Skeletal muscle satellite cell (primary cell): ENCODE measurements around the gene MTUS2.
"Not testable (repeated sequence)": the region's sequence is repeated elsewhere in the genome, so short reads cannot be mapped to it uniquely, and the experiment has no call there.

Experiments used
- H3K27me3 ChIP-seq: 2 replicates; pipeline ENCODE4 v1.7.0; 2013; ENCODE audit warnings: low read length; ENCODE audit not compliant: control insufficient read depth, insufficient read depth
- H3K36me3 ChIP-seq: 2 replicates; pipeline ENCODE4 v1.7.0; 2013; ENCODE audit warnings: mild to moderate bottlenecking, control low read depth, low read length; ENCODE audit not compliant: insufficient read depth
- H3K4me1 ChIP-seq: 2 replicates; pipeline ENCODE4 v1.7.0; 2013; ENCODE audit warnings: low read length; ENCODE audit not compliant: control insufficient read depth, insufficient read depth
- H3K4me2 ChIP-seq: 2 replicates; pipeline ENCODE4 v1.7.0; 2013; ENCODE audit warnings: mild to moderate bottlenecking, low read length
- H3K4me3 ChIP-seq: 2 replicates; pipeline ENCODE4 v1.7.0; 2013; ENCODE audit warnings: low read length
- H3K9ac ChIP-seq: 2 replicates; pipeline ENCODE4 v1.7.0; 2013; ENCODE audit warnings: mild to moderate bottlenecking, low read depth, low read length, moderate library complexity
- H3K9me3 ChIP-seq: replicated peaks from 2 replicates; pipeline ENCODE4 v1.7.0; 2013; ENCODE audit warnings: mild to moderate bottlenecking, control low read depth, low read length

Gene MTUS2

DNA sequence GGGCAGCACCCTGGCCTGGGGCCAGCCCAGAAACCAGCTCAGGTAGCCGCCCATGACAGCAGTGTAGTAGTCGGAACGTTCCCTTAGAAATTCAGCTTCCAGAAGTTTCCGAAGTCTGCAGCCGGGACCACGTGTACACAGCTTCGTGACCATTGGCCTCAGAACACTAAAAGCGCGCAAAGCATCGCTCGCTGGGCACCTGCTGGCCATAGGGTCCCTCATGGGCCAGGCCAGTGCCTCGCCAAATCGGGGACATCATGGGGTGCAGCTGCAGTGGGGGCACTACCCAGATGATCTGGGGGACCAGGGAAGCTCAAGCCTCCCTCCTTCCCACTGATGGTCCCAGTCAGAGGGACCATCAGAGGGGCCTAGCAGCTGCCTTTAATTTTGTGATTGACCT lies 384.5 kb downstream of the MTUS2 start:
- H3K4me3 ChIP-seq, result no peak overlapping the region
- no peaks in the 10 kb centered on the region for H3K4me1 ChIP-seq
- H3K36me3 ChIP-seq, result no peaks in the 10 kb centered on the region
- no peak overlapping the region for H3K4me2 ChIP-seq
- H3K9ac ChIP-seq, result no peak overlapping the region
- H3K9me3 ChIP-seq, result no peaks in the 10 kb centered on the region
- H3K27me3 ChIP-seq, result no peaks in the 10 kb centered on the region

DNA sequence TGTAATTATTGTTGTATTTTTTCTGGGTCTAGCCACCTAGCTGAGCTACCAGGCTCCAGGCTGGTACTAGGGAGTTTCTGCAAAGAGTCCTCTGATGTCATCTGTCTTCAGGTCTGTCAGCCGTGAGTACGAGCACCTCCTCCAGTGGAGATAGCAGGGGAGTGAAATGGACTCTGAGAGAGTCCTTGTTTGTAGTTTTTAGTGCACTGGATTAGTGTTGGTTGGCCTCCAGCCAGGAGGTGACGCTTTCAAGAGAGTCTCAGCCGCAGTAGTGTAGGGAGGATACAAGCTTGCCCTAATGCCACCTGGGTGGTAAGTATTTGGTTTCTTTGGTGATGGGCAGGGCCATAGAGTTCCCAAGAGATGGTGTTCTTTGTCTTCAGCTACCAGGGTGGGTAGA lies 390.5 kb downstream of the MTUS2 start:
- Histone ChIP-seq H3K4me2 (no peak overlapping the region), H3K9ac (no peak overlapping the region), H3K27me3 (no peaks in the 10 kb centered on the region), H3K4me3 (no peak overlapping the region), H3K4me1 (no peaks in the 10 kb centered on the region), H3K9me3 (no peaks in the 10 kb centered on the region), H3K36me3 (no peaks in the 10 kb centered on the region)

DNA sequence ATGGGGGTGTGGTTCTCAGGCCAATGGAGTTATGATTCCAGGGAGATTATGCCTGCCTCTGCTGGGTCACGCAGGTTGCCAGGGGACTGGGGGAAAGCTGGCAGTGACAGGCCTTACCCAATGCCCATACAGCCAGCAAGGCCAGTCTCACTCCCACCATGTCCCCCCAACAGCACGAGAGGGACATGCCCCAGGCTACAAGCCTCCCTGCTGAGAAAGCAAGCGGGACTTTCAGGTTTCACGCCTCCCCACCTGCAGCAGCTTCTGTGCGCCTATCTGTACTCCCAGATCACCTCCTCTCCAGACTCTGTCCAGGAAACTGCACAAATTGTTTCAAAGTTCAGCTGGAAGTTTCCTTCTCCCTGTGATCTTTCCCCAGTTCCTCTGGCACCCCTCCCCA lies 391.0 kb downstream of the MTUS2 start:
- H3K4me1 ChIP-seq, H3K36me3 ChIP-seq, H3K4me2 ChIP-seq, H3K27me3 ChIP-seq, H3K4me3 ChIP-seq, H3K9me3 ChIP-seq, H3K9ac ChIP-seq: not testable (repeated sequence)

DNA sequence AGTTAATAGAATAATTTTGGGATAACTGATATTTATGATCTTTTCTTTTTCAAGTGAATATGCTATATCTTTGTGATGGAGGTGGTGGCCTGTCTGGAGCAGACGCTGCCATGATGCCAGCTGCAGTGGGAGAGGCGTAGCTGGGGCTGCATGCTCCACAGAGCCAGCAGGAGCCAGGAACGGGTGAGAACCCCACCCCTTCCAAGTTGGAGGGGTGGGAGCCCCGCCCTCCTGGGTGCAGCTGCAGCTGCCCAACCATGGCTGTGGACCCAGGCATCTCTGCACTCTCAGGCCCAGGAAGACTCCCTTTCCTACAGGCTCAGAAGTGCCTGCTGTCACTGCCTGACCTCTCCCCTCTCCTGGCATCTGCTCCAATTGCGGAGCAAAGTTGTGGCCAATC lies 402.3 kb downstream of the MTUS2 start:
- H3K9ac ChIP-seq, result no peak overlapping the region
- H3K4me3 ChIP-seq, result no peak overlapping the region

DNA sequence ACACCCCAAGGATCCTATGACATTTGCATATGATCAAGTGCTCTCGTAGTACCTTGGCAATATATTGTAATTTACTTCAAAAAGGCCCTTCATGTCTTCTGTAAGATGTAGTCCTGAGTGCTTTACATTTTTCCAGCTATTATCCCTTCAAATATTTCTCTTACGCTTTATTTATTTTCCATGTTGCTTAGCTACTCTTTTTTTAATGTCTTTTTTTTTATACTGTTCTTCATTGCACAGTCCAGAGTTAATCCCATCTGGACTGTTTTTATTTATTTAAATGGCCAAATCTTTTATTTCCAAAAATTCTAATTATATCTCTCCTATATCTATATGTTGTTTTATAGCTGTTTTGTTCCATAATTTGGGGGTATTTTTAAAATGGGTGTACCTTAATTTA lies 404.1 kb downstream of the MTUS2 start:
- no peaks in the 10 kb centered on the region for H3K4me1 ChIP-seq
- H3K4me2 ChIP-seq, result no peak overlapping the region
- H3K9ac ChIP-seq, result no peak overlapping the region
- H3K9me3 ChIP-seq, result peaks cover 6% of the 10 kb centered on the region
- no peaks in the 10 kb centered on the region for H3K27me3 ChIP-seq
- no peaks in the 10 kb centered on the region for H3K36me3 ChIP-seq
- H3K4me3 ChIP-seq, result no peak overlapping the region

More for the DNA sequence above, 402.3 kb downstream of the MTUS2 start:
- H3K9me3 ChIP-seq, result peaks cover 6% of the 10 kb centered on the region
- H3K4me2 ChIP-seq, result no peak overlapping the region
- H3K36me3 ChIP-seq, result no peaks in the 10 kb centered on the region
- H3K27me3 ChIP-seq, result no peaks in the 10 kb centered on the region
- no peaks in the 10 kb centered on the region for H3K4me1 ChIP-seq

DNA sequence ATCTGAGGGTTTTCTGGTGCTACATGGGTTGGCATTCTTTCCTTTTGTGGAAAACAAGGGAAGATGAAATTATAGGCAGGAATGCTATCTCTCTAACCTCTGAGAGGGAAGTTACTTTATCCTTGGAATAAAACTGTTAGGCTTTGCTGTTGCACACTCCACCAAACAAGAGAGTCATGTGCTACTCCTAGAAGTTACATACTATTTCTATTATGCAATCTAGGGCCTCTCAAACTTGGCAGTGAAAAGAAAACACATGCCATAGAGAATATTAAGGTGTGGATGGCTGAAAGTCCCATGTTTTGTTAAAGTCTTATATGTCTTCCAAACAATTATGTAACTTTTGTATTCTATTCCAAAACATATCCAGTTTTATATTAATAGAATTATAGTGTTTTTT lies 407.4 kb downstream of the MTUS2 start:
- Histone ChIP-seq H3K4me2 (no peak overlapping the region), H3K27me3 (no peaks in the 10 kb centered on the region), H3K36me3 (no peaks in the 10 kb centered on the region), H3K9ac (no peak overlapping the region), H3K9me3 (peaks cover 5% of the 10 kb centered on the region), H3K4me1 (no peaks in the 10 kb centered on the region), H3K4me3 (no peak overlapping the region)

DNA sequence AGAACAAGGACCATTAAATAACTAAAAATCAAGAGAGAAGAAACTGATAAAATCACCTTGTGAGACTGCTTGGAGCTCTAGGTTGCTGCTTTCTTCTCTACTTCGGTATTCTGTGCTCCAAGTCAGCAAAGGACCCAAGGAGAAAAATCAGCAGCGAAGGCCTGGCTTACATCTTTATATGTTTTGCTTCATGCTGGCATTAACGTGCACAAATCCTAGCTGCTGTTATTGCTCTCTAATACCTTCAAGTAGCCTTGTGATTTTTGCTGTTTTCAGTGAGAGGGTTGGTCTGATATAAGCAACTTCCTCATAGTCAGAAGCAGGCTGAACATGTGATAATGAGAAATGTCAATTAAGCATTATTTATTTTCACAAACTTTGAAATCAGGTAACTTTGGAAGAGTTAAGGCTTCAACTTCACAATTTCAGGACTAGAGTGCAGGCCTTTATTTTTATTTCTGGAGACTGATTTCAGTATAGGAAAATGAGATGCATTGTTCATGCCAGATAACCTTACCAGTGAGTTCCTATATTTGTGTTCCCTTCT lies 410.2 kb downstream of the MTUS2 start:
- no peaks in the 10 kb centered on the region for H3K27me3 ChIP-seq
- H3K4me3 ChIP-seq, result no peak overlapping the region
- H3K36me3 ChIP-seq, result no peaks in the 10 kb centered on the region
- no peak overlapping the region for H3K9ac ChIP-seq
- H3K4me2 ChIP-seq, result no peak overlapping the region
- no peaks in the 10 kb centered on the region for H3K9me3 ChIP-seq
- H3K4me1 ChIP-seq, result no peaks in the 10 kb centered on the region

DNA sequence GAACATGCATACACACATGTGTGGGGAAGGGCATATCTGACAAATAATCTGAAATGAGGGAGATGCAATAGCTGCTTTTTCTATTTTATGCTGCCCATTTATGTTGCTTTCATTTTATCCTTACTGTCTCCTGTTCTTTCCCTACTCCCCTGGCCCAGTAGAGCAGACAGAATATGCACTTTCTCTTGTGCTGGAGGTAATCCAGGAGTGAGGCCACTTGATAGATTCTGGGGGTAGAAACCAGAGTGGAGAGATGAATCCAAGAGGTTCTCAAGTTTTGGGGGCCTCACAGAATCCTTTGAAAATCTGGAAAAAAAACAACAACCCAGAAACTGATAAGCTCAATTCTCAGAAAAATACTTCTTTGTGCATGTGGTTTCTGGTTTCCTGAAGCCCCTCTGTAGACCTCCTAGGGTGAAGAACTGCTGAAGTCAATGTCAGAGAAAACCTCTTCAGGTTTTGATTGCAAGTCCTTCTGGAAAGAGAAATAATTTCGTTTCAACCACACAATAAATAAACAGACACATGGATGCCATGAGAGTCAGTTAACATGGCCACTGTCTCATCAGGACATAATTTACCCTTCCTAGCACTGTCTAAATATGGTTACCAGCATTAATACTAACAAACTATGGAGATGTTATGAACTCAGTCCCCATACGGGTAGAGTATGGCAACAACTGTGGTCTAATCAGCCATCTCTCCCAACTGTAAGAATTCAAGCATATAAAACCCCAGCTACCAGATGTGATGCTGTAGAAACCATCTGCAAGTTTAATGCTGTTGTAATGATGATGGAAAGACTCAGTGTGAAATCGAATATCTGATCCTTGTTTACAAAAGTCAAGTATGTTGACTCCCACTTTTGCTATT lies 419.8 kb downstream of the MTUS2 start:
- no peaks in the 10 kb centered on the region for H3K36me3 ChIP-seq
- no peak overlapping the region for H3K9ac ChIP-seq
- H3K9me3 ChIP-seq, result no peaks in the 10 kb centered on the region
- H3K27me3 ChIP-seq, result peaks cover 14% of the 10 kb centered on the region
- no peak overlapping the region for H3K4me2 ChIP-seq
- no peaks in the 10 kb centered on the region for H3K4me1 ChIP-seq
- no peak overlapping the region for H3K4me3 ChIP-seq

DNA sequence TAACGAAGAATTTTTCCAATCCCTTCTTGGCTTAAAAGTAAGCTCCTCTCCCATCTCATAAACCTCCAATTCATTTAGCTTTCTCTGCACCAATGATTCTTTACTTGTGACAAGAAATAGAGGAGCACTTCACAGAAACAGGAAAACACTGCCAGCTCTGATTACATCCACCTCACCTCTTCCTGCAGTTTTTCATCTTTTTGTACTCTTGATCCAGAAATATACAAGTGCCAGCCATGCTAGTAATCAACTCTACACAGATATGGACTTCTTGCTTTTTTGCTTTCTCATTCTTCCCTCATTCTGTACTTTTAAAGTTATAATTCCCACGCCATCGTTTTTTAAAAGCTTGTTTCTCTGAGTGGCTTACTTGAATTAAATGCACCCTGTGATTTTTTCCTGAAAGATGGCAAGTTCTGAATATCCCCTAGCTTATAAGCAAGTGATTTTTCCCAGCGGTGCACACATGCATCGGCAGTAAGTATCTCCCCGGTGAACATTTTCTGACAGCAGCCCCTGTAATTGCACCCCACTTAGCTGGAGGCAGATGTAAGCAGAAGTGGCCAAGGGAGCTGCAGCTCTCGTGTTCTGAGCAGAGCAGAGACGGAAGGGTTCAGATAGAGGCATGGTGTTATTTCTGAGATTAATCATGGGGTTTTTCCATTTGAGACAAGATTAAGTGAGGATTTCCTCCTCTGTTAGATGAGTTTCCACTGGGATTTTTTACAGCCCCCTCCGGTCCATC lies 434.7 kb downstream of the MTUS2 start:
- Histone ChIP-seq H3K27me3 (peaks cover 4% of the 10 kb centered on the region), H3K9me3 (no peaks in the 10 kb centered on the region), H3K9ac (no peak overlapping the region), H3K4me3 (no peak overlapping the region), H3K4me2 (no peak overlapping the region), H3K4me1 (no peaks in the 10 kb centered on the region), H3K36me3 (no peaks in the 10 kb centered on the region)

DNA sequence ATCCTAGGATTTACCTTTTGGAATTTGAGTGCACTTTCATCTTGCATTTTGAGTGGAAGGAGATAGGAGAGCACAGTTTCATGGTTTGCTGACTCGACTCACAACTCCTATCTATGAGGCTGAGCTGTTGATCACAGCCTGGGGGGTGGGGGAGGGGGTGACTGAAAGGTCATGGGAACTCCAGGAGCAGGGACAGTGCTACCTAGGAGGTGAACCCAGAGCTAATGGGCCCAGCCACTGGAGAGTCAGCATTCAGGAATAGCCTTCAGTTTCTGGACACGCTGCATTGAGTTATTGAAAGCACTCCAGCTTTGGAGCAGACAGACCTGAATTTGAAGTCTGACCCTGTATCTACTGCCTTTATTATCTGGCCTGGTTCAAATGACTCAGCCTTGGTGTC lies 435.4 kb downstream of the MTUS2 start:
- Histone ChIP-seq H3K4me1 (no peaks in the 10 kb centered on the region), H3K9ac (no peak overlapping the region), H3K27me3 (peaks cover 4% of the 10 kb centered on the region), H3K9me3 (no peaks in the 10 kb centered on the region), H3K4me2 (no peak overlapping the region), H3K4me3 (no peak overlapping the region), H3K36me3 (no peaks in the 10 kb centered on the region)

DNA sequence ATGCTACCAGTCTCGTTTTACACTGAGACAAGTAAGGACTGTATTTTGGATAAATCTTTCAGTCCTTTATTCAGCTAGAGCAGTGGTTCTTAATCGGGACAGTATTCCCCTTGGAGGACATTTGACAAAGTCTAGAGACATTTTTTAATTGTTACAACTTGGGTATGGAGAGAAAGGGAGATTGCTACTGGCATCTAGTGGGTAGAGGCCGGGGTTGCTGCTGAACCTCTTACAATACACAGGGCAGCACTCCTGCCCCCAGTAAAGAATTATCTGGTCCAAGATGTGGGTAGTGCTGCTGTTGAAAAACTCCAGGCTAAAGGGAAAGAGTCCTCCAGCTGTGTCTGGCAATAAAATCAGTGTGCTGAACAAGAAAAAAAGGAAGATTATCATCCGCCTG lies 440.5 kb downstream of the MTUS2 start:
- H3K9ac ChIP-seq, result no peak overlapping the region
- peaks cover 8% of the 10 kb centered on the region for H3K27me3 ChIP-seq
- no peak overlapping the region for H3K4me3 ChIP-seq
- H3K4me2 ChIP-seq, result no peak overlapping the region
- no peaks in the 10 kb centered on the region for H3K4me1 ChIP-seq
- no peaks in the 10 kb centered on the region for H3K9me3 ChIP-seq
- H3K36me3 ChIP-seq, result no peaks in the 10 kb centered on the region
